Epithelial cell of prostate (primary cell): Measurements from ENCODE around the gene LMTK2.
A peak's percentile ranks its signal among the peaks of the same experiment; 100 is the strongest.
"Not testable (repeated sequence)": the region's sequence is repeated elsewhere in the genome, so short reads cannot be mapped to it uniquely, and the experiment has no call there.

ENCODE experiments used
- DNase-seq: peaks from one replicate; pipeline ENCODE4 v3.0.0-alpha.2; 2011; ENCODE audit warnings: low read depth, low spot score
- H3K27ac ChIP-seq: fragments of 450-650 bp; 2 replicates; pipeline ENCODE4 v1.5.1; 2017; ENCODE audit warnings: mild to moderate bottlenecking

Gene LMTK2

GRCh38 chr7:98100088-98100487 lies 6.6 kb upstream of the LMTK2 start:
- no peak for DNase-seq
- no peak overlapping the region for H3K27ac ChIP-seq

- no peak overlapping the region for H3K27ac ChIP-seq
- DNase-seq, result no peak
Observed at GRCh38 chr7:98102170-98102569, 4.5 kb upstream of the LMTK2 start.

GRCh38 chr7:98105942-98106544 lies 619 bp upstream of the LMTK2 start:
- DNase-seq, result peak; percentile 87
- peak overlapping the region; percentile 86 for H3K27ac ChIP-seq

DNA sequence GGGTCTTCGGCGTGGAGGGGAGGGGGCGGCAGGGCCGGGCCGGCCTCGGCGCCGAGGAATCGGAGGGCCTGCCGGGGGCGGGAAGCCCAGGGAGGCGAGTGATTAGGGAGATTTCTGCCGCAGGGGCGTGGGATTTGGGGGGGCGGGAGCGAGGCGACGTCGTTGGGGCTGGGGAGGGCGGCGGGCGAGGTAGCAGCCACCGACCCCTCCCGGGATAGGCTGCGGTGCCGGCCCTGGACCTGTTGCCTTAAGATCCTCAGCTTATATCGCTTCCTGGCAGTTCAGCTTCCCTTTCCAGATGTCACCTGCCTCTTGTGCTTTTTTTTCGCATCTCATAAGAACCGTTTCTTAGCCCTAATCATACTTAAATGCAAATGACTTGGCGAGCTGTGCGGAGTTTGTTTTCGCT lies 655 bp downstream of the LMTK2 start:
- no peak for DNase-seq
- H3K27ac ChIP-seq, result peak overlapping the region; percentile 86

DNA sequence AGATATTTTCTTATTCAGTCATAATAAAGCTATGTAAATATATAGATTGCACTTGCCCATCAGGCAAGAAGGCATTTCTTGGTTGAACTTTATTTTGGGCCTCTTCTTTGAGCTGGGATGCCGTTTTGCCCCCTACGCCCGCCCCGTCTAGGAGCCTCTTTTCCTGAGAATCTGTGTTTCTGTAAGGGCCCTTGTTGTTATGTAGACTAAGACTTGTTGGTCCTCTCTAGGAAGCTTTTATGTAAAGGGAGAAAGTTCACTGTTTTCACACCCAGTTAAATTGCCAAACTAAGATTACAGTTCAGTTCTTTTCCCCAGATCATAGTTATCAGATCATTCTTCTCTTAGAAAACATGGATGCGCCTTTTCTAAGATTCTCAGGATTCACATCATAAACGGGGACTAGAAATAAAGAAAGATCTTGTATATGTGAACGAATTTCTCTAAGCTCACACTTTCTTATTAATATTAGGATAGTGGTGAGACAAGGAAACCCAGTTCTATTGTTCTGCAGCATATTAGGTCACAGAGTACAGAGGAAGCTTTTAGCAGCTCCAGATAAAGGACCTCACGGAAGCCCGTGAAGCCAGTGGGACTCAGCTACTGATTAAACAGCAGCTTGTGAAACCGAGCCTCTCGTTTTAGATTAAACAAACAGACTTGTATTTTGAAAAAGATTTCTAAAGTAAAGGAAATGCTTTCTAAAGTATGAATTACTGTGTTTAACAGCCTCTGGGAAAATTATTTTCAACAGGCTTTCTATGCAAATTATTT lies 3.8 kb downstream of the LMTK2 start:
- DNase-seq, result no peak
- no peak overlapping the region for H3K27ac ChIP-seq

GRCh38 chr7:98112077-98112476 lies 5.4 kb downstream of the LMTK2 start:
- no peak overlapping the region for H3K27ac ChIP-seq
- no peak for DNase-seq

- peak overlapping the region; percentile 48 for H3K27ac ChIP-seq
- no peak for DNase-seq
Observed at GRCh38 chr7:98115746-98116525, 9.3 kb downstream of the LMTK2 start.

DNA sequence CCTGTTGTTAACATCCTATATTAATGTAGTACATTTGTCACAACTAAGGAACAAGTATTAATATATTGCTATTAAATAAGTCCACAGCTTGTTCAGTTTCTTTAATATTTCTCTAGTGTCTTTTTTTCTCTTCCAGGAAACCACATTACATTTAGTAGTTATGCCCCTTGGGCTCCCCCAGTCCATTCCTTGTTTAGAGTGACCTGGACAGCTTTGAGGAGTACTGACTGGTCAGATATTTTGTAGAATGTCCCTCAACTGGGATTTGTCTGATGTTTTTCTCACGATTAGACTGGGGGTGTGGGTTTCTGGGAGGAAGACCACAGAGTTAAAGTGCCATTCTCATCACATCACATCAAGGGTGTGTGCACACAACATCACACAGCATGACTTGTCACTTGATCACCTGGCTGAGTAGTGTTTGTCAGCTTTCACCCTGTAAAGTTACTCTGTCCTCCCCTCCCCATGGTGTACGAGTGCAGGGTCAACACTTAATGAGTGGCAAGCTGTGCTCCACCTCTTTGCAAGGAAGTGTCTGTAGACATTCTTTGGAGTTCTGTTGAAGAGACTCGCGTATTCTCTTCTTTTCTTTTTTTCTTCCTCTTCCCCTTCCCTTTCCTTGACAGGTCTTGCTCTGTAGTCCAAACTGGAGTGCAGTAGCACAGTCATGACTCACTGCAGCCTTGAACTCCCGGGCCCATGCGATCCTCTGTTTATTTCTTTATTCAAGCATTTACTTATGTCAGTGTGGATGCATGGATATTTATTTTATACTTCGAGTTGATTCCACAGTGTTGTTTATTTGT lies 10.2 kb downstream of the LMTK2 start:
- peak; percentile 33 for DNase-seq
- peak overlapping the region; percentile 48 for H3K27ac ChIP-seq

- H3K27ac ChIP-seq, result peak overlapping the region; percentile 63
- DNase-seq, result no peak
Observed at GRCh38 chr7:98119256-98119918, 12.7 kb downstream of the LMTK2 start.

DNA sequence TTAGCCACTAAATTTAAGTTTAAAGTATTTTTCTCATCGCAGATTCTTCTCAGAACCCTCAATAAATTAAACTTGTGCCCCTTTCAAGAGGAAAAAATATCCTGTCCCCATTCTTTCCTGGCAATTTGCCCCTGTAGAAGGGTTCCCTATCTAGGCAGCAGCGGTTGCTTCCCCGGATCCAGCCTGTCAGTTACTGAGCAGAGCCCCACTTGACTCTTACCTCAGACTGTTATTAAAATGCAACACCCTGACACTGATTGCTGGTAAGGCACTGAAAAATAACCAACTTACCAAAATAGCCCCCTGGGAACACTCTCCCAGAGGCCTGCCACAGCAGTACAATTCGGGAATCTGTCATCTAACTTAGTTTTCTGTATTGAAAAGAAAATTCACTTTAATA lies 13.9 kb downstream of the LMTK2 start:
- H3K27ac ChIP-seq, result no peak overlapping the region
- DNase-seq, result no peak

GRCh38 chr7:98121388-98121787 lies 14.7 kb downstream of the LMTK2 start:
- not testable (repeated sequence) for DNase-seq, H3K27ac ChIP-seq

- H3K27ac ChIP-seq, result no peak overlapping the region
- DNase-seq, result no peak
Observed at GRCh38 chr7:98123365-98123696, 16.7 kb downstream of the LMTK2 start.

DNA sequence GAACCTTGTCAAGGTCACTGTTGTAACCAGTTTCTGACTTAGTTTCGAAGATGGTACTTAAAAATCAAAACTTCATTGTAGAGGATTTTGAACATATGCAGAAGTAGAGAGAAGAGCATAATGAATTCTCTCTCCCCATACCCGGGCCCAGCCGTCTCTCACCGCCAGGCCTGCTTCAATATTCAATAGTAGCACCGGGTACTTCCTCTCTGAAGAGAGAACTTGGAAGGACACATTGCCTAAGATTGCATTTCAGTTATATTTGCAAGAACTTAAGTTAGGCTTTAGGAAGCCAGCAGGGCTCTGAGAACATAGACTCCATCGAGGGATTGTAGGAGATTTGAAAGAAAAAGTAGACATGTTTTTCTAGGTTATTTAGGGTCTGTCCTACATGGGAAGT lies 19.1 kb downstream of the LMTK2 start:
- DNase-seq, result no peak
- H3K27ac ChIP-seq, result no peak overlapping the region

DNA sequence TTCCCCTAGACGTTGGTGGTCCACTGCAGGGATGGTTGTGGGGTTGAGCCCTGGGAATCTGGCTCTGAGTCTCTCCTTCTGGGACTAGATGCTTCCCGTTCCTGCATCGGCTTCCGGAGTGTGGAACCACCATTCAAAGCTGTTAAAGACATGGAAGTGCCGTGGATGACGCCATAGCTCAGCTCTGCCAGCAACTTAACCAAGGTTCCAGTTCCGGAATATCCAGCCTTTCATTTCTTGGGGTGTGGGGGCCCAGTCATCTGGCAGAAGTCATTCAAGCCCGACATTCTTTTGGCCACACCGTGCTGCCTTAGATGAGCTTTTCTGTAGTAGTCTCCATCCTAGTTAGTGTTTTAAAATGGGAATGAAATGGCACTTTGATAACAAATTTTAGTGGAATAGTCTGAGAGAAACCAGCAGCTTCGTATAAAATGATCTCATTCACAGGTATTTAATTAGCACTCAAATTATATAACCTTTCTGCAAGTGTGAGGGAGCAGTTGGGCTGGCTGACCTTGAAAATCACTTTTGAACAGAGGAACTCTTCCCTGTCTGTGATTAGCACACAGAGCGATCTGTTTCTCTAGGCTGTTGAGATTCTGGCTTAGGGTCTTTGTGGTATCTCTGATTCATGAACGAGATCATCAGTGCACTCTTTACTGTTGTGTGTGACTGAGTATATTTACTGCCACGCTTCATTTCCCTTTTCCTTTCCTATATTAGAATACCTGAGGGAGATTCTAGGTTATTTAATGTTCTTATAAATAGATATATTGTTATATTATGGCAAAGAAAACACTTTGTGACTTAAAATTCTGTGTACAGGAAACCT lies 19.9 kb downstream of the LMTK2 start:
- H3K27ac ChIP-seq, result no peak overlapping the region
- no peak for DNase-seq

GRCh38 chr7:98128346-98128745 lies 21.7 kb downstream of the LMTK2 start:
- no peak overlapping the region for H3K27ac ChIP-seq
- no peak for DNase-seq

- DNase-seq, result no peak
Observed at GRCh38 chr7:98130959-98131358, 24.3 kb downstream of the LMTK2 start.

GRCh38 chr7:98133181-98133580 lies 26.5 kb downstream of the LMTK2 start:
- H3K27ac ChIP-seq, result peak overlapping the region; percentile 72
- no peak for DNase-seq

More at GRCh38 chr7:98130959-98131358, 24.3 kb downstream of the LMTK2 start:
- H3K27ac ChIP-seq, result peak overlapping the region; percentile 72

GRCh38 chr7:98133621-98134303 lies 27.1 kb downstream of the LMTK2 start:
- H3K27ac ChIP-seq, result peak overlapping the region; percentile 72
- no peak for DNase-seq
